GM21515 (cell line): ENCODE measurements around the gene CPHXL.

Experiments used
- ATAC-seq: cut with Tn5 transposase; IDR thresholded peaks from one replicate; pipeline ENCODE4 v1.9.1; 2021; ENCODE audit not compliant: unreplicated experiment

Gene CPHXL

GRCh38 chr16:75726390-75726789 is at the start of gene CPHXL:
CPHXL (minus strand) TSS chr16:75726490; CDS start chr16:75726442, 48 bp downstream.
- no peak for ATAC-seq

GRCh38 chr16:75774197-75774596 is 47.9 kb upstream of the CPHXL start:
- no peak for ATAC-seq

- ATAC-seq, result no peak
Measured at GRCh38 chr16:75770051-75770450, 43.8 kb upstream of the CPHXL start.

GRCh38 chr16:75764154-75764768 is 38.0 kb upstream of the CPHXL start:
- peak; percentile 90 for ATAC-seq

- no peak for ATAC-seq
Measured at GRCh38 chr16:75763204-75763603, 36.9 kb upstream of the CPHXL start.

- no peak for ATAC-seq
Measured at GRCh38 chr16:75762746-75763145, 36.5 kb upstream of the CPHXL start.

GRCh38 chr16:75761108-75761507 is 34.8 kb upstream of the CPHXL start:
- peak; percentile 33 for ATAC-seq

GRCh38 chr16:75760018-75760519 is 33.8 kb upstream of the CPHXL start:
- no peak for ATAC-seq

GRCh38 chr16:75758215-75758614 is 31.9 kb upstream of the CPHXL start:
- no peak for ATAC-seq

- no peak for ATAC-seq
Measured at GRCh38 chr16:75754141-75754540, 27.9 kb upstream of the CPHXL start.

- ATAC-seq, result no peak
Measured at GRCh38 chr16:75750528-75750927, 24.2 kb upstream of the CPHXL start.

- no peak for ATAC-seq
Measured at GRCh38 chr16:75746359-75746758, 20.1 kb upstream of the CPHXL start.

- ATAC-seq, result no peak
Measured at GRCh38 chr16:75745823-75746222, 19.5 kb upstream of the CPHXL start.

GRCh38 chr16:75745242-75745641 is 19.0 kb upstream of the CPHXL start:
- no peak for ATAC-seq

GRCh38 chr16:75742424-75743047 is 16.2 kb upstream of the CPHXL start:
- no peak for ATAC-seq

GRCh38 chr16:75733305-75734211 is 7.3 kb upstream of the CPHXL start:
- no peak for ATAC-seq

GRCh38 chr16:75732871-75733270 is 6.6 kb upstream of the CPHXL start:
- no peak for ATAC-seq

GRCh38 chr16:75727221-75727620 is 931 bp upstream of the CPHXL start:
- no peak for ATAC-seq

GRCh38 chr16:75718452-75718851 is 7.8 kb downstream of the CPHXL start:
- no peak for ATAC-seq

- ATAC-seq, result no peak
Measured at GRCh38 chr16:75714661-75715060, 11.6 kb downstream of the CPHXL start.

GRCh38 chr16:75710344-75710743 is 15.9 kb downstream of the CPHXL start:
- ATAC-seq, result no peak

GRCh38 chr16:75703306-75703705 is 23.0 kb downstream of the CPHXL start:
- ATAC-seq, result no peak
